GM13977 (cell line): ENCODE results near the gene PRKD1.

Source experiments
- DNase-seq: peaks from one replicate; pipeline ENCODE4 v3.0.0; 2012; ENCODE audit warnings: low spot score
- in situ Hi-C: fragments of 300-500 bp; cut with MboI; formaldehyde crosslinking; loops from one replicate; pipeline ENCODE4 v1.12.0; 2022; ENCODE audit warnings: low sequenced_read_pairs, low pct_unique_long_range_greater_than_20kb, mixed read lengths, inconsistent platforms; ENCODE audit not compliant: unreplicated experiment
- TF ChIP-seq, protein P1 (sequence below): IDR thresholded peaks from 2 replicates; pipeline ENCODE4 v1.5.1; 2012; ENCODE audit warnings: mild to moderate bottlenecking, control low read depth; ENCODE audit not compliant: insufficient read depth; ENCODE audit errors: extremely low read depth, missing control alignments

The PRKD1 gene

DNA sequence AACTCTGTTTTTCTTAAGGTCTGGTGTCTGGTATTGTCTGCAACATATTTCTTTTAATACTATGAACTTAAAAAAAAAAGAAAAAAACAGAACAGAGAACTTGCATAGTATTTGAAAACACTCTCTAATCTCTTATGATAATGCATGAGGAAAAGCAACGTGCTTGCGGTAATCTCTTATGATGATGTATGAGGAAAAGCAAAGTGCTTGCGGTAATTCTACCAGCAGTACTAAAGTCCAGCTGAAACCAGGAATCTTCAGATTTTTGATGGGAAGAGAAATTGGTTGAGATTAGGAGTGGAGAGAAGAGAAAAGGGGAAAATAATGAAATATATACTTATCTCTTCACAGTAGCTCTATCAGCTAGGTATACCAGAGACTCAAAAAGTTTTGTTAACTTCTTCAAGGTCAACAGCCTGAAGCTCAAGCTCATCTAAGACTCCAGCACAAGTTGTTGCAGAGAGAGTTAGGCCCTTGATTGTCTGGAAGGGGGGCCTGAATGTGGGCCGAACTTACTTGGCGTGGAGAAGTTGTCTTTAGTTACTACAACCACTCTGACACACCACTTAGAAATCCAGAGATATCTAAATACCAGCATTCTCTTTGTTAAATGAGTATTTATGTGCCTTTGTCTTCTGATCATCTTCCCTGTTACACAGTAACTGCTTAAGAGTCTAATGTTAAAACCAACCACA, 240.4 kb downstream of the PRKD1 start:
- in situ Hi-C loops: no loop called here
- DNase-seq: no peak
- TF ChIP-seq, protein P1, sequence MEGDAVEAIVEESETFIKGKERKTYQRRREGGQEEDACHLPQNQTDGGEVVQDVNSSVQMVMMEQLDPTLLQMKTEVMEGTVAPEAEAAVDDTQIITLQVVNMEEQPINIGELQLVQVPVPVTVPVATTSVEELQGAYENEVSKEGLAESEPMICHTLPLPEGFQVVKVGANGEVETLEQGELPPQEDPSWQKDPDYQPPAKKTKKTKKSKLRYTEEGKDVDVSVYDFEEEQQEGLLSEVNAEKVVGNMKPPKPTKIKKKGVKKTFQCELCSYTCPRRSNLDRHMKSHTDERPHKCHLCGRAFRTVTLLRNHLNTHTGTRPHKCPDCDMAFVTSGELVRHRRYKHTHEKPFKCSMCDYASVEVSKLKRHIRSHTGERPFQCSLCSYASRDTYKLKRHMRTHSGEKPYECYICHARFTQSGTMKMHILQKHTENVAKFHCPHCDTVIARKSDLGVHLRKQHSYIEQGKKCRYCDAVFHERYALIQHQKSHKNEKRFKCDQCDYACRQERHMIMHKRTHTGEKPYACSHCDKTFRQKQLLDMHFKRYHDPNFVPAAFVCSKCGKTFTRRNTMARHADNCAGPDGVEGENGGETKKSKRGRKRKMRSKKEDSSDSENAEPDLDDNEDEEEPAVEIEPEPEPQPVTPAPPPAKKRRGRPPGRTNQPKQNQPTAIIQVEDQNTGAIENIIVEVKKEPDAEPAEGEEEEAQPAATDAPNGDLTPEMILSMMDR: no peak

DNA sequence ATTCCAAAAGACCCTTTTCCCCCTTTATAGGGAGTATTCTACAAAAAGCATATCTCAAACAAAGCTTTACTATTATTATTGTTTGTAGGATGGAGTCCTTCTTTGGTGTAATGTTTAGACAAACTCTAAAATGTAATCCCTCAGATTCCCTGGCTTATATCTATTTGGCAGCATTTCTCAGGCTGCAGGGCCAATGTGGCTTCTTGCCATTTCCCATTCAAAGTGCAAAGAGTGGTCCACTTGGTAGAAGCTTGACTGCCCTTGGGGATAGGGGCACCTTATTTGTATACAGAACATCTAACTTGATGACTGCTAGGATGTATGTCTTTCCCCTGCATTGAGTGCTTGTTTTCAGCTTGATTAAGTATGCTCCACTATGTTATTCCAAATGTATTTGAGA, 242.7 kb downstream of the PRKD1 start:
- in situ Hi-C loops: no loop called here
- DNase-seq: no peak
- TF ChIP-seq, protein P1: no peak

DNA sequence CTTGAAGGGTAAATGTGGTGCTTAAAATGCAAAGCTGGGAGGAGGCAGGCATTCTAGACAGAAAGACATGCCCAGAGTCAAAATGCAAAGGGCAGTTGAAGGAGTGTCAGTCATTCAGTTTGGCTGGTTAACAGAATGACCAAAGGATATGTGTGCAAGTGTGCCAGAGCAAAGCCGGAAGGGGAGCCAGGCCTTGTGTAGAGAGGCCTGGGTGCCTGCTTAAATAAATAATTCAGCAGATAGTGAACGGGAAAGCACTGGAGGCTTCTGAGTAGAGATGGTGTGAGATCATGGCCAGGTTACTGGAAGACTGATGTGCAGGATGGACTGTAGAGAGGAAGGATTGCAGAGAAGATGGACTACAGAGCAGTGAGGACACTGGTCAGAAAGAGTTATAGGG, 244.9 kb downstream of the PRKD1 start:
- in situ Hi-C loops: no loop called here
- TF ChIP-seq, protein P1: no peak
- no peak for DNase-seq

DNA sequence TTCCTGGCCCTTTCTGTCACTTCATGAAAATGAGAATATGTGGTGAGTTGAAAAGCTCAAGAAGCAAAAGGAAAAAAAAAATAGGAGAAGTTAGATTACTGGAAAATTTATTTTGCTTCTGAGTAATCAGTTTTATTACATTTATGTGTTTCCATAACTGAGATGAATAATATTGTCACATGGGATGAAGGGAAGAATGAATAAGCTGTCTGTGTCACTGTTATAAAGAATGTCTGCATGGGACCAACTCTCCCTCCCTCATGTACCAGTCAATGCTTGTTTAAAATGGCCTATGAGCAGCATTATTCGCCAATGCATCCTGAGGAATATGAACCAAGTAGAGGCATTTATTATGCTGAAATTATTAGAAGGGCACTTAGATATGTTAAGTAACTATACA, 246.3 kb downstream of the PRKD1 start:
- no peak for DNase-seq
- TF ChIP-seq, protein P1: no peak
- in situ Hi-C loops: no loop called here

DNA sequence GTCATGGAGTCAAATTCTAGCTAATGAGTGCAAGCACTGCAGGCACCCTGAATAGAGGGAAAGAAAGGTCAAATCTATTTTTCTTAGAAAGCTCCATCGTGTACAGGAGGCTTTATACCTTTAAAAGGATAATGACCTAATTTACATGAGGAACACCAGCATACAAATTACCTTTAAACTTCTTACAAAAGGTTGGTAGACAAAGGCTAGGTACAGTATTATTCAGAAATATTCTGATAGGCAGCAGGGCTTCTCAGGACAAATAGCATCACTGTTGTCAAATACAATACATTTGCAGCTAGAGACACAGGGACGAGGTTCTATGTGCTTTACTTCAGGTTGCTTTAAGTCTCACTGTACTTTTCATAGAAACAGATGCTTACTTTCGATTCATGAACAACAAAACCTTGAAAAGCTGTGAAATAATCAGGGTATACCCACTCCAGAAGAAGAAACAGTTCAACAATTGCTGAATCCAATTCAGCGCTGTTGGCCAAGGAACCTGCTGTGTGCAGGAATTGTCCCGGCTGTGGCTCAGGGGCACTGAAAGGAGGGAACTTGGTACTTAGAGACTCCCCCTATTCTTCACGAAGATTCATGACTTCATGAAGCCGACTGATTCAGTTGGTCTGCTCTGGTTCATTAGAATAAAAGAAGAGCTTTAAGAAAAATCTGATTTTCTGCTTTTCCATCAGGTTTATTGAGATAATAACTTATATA, 252.9 kb downstream of the PRKD1 start:
- in situ Hi-C loops: no loop called here
- DNase-seq: no peak
- TF ChIP-seq, protein P1: no peak

DNA sequence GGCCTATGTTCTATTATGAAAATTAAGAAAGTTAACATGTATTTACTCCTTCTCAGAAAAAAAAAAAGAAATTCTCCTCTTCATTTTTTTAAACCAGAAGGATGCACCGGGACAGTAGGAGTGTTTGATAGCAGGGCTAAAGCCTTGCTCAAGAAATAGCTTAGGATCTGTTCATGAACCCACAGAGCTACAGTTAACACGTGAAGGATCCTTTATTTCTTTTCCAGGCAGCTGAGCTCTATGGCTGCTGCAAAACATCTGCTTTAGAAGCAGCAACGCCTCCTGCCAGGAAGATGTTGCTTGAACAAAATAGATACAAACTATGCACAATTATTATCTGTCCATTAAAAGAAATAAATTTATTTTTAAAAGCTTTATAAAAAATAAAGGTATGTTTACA, 254.8 kb downstream of the PRKD1 start:
- in situ Hi-C loops: no loop called here
- TF ChIP-seq, protein P1: no peak
- DNase-seq: no peak

DNA sequence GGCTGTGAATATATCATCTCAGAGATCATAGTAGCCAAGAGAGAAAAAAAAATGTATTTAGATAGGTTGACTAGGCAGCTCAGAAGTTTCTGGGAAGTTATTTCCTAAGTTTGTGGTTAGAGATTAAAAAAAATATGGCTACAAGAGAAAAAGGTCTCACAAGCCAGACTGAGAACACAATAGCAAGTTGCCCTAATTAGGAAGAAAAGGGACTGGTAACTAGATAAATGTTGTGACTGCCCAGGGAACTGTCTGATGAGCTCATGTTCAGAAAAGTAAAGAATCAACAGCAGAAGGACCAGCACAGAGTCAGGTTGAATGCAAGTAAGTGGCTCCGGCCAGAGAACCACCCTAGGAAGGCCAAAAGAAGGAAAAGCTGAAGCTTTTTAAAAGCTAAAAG, 256.6 kb downstream of the PRKD1 start:
- TF ChIP-seq, protein P1: no peak
- in situ Hi-C loops: no loop called here
- no peak for DNase-seq
